KMS-11 (cell line): ENCODE results near the gene METTL4.
A peak's percentile ranks its signal among the peaks of the same experiment; 100 is the strongest.

Experiments
- H2AFZ ChIP-seq: fragments of 200-600 bp; sonication (generic); 2 replicates; pipeline ENCODE4 v1.6.1; 2016; ENCODE audit warnings: antibody characterized with exemption, mixed run types, low read depth
- H3K27ac ChIP-seq: fragments of 200-600 bp; sonication (generic); 2 replicates; pipeline ENCODE4 v1.6.1; 2016; ENCODE audit warnings: mild to moderate bottlenecking, mixed run types
- H3K27me3 ChIP-seq: fragments of 200-600 bp; sonication (generic); 2 replicates; pipeline ENCODE4 v1.6.1; 2017; ENCODE audit warnings: mild to moderate bottlenecking, low read depth, mixed run types, moderate library complexity; ENCODE audit not compliant: insufficient read depth
- H3K36me3 ChIP-seq: fragments of 200-600 bp; sonication (generic); 2 replicates; pipeline ENCODE4 v1.6.1; 2017; ENCODE audit warnings: mild to moderate bottlenecking, mixed run types; ENCODE audit not compliant: insufficient read depth
- H3K4me1 ChIP-seq: fragments of 200-600 bp; sonication (generic); 2 replicates; pipeline ENCODE4 v1.6.1; 2016; ENCODE audit warnings: mild to moderate bottlenecking, low read depth, mixed run types; ENCODE audit not compliant: poor library complexity, severe bottlenecking
- H3K4me2 ChIP-seq: fragments of 200-600 bp; sonication (generic); 2 replicates; pipeline ENCODE4 v1.7.0; 2016; ENCODE audit warnings: mild to moderate bottlenecking, mixed run types
- H3K4me3 ChIP-seq: fragments of 200-600 bp; sonication (generic); IDR thresholded peaks from 2 replicates; pipeline ENCODE4 v1.6.1; 2017; ENCODE audit warnings: low read depth, low read length, mixed read lengths; ENCODE audit not compliant: insufficient read depth
- H3K79me2 ChIP-seq: fragments of 200-600 bp; sonication (generic); 2 replicates; pipeline ENCODE4 v1.6.1; 2016; ENCODE audit warnings: low read depth, mixed run types; ENCODE audit not compliant: insufficient read depth
- H3K9ac ChIP-seq: fragments of 200-600 bp; sonication (generic); 2 replicates; pipeline ENCODE4 v1.6.1; 2016; ENCODE audit warnings: mild to moderate bottlenecking, mixed run types
- H4K20me1 ChIP-seq: fragments of 200-600 bp; sonication (generic); 2 replicates; pipeline ENCODE4 v1.6.1; 2016; ENCODE audit warnings: mild to moderate bottlenecking, mixed run types; ENCODE audit not compliant: insufficient read depth
- TF ChIP-seq, protein P1 (sequence below): fragments of 200-600 bp; sonication (generic); conservative IDR thresholded peaks from 2 replicates; pipeline ENCODE4 v1.6.1; 2017; ENCODE audit warnings: low read depth, mild to moderate bottlenecking, antibody characterized with exemption, low read length, moderate library complexity, mixed read lengths

The METTL4 gene

DNA sequence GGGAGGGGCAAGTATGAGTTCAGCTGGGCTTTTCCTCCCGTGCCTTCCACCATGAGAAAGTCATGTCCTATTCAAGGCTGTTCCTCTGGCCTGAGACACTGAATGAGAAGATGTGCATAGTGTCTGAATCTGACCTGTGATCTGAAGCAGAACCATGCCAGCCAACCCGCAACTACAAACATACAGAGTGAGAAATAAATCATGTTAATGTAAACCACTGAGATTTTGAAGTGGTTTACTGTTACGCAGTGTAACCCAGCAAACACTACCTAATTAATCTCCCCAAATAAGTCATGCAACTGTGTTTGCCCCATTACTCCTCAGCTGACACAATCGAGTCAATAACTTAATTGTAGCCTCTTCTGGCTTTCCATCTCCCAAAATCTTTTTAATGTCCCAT is 49.2 kb downstream of the METTL4 start:
- Histone ChIP-seq H3K27ac (no peak overlapping the region), H3K9ac (no peak overlapping the region), H2AFZ (no peak overlapping the region)

DNA sequence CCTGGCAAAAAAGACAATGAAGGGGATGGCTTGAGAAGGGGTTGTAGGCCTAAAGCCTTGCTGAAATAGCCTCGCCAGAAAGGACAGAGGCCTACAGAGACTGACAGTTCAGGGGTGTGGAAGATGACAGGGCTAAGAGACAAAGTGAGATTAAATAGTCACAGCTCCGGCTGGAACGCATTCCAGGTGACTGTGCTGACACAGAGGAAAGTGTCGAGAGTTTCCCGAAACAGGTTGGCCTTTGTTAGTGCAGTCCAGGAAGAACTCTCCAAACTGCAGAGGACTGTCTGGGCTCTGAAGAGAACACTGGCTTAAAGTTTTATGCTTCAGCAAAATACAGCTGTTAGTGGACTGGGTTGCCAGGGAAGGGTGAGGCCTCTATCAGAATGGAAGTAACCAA is 52.8 kb downstream of the METTL4 start:
- Histone ChIP-seq H3K9ac (no peak overlapping the region), H3K27me3 (no peaks in the 10 kb centered on the region), H3K27ac (no peak overlapping the region), H3K36me3 (no peaks in the 10 kb centered on the region), H3K4me1 (peaks cover 8% of the 10 kb centered on the region), H3K4me3 (no peak overlapping the region), H2AFZ (no peak overlapping the region), H4K20me1 (no peaks in the 10 kb centered on the region), H3K4me2 (no peak overlapping the region), H3K79me2 (no peaks in the 10 kb centered on the region)
- TF ChIP-seq, protein P1, sequence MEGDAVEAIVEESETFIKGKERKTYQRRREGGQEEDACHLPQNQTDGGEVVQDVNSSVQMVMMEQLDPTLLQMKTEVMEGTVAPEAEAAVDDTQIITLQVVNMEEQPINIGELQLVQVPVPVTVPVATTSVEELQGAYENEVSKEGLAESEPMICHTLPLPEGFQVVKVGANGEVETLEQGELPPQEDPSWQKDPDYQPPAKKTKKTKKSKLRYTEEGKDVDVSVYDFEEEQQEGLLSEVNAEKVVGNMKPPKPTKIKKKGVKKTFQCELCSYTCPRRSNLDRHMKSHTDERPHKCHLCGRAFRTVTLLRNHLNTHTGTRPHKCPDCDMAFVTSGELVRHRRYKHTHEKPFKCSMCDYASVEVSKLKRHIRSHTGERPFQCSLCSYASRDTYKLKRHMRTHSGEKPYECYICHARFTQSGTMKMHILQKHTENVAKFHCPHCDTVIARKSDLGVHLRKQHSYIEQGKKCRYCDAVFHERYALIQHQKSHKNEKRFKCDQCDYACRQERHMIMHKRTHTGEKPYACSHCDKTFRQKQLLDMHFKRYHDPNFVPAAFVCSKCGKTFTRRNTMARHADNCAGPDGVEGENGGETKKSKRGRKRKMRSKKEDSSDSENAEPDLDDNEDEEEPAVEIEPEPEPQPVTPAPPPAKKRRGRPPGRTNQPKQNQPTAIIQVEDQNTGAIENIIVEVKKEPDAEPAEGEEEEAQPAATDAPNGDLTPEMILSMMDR: no peak

More for the DNA sequence above, 49.2 kb downstream of the METTL4 start:
- TF ChIP-seq, protein P1: no peak
- H3K79me2 ChIP-seq: no peaks in the 10 kb centered on the region
- H3K4me1 ChIP-seq: no peaks in the 10 kb centered on the region
- H4K20me1 ChIP-seq: no peaks in the 10 kb centered on the region
- H3K36me3 ChIP-seq: no peaks in the 10 kb centered on the region
- H3K4me2 ChIP-seq: no peak overlapping the region
- H3K27me3 ChIP-seq: no peaks in the 10 kb centered on the region
- H3K4me3 ChIP-seq: no peak overlapping the region

DNA sequence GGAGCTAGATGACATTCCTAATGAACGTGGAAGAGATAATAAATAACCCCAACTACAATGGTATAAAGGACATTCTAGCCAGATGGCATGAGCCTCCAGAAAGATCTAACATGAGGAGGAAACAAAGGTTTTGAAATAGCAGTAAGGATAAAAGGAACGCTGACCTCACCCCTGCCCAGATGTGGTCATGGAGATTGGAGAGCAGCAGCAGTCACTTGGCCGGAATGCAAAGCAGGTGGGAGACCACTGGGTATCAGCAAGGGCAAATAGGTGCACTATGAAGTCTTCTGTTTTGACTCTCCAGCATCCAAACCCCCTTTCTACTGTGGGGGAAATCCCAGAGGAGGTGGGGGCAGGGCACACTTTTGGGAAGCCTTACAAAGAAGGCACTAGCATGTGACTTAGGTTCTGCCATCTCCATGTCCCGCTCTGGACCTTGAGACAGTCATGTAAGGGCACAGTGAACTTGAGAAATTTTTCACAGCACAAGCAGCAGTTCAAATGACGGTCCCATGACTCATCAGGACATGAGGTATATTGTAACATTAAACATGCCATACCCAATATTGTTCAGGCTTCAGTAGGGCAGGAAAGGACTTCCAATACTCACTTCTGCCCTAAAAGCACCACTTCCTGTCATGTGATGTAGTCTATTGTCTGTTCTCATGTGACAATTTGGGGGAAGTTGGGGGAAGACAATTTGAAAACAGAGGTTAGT is 55.2 kb downstream of the METTL4 start:
- Histone ChIP-seq H3K36me3 (no peaks in the 10 kb centered on the region), H3K79me2 (no peaks in the 10 kb centered on the region), H2AFZ (0 out of 2 replicates have a peak overlapping the region, but pooled peaks have one; percentile 5), H4K20me1 (no peaks in the 10 kb centered on the region), H3K4me3 (no peak overlapping the region), H3K4me1 (peaks cover 8% of the 10 kb centered on the region), H3K4me2 (no peak overlapping the region), H3K27me3 (no peaks in the 10 kb centered on the region), H3K27ac (no peak overlapping the region), H3K9ac (no peak overlapping the region)
- TF ChIP-seq, protein P1: no peak

DNA sequence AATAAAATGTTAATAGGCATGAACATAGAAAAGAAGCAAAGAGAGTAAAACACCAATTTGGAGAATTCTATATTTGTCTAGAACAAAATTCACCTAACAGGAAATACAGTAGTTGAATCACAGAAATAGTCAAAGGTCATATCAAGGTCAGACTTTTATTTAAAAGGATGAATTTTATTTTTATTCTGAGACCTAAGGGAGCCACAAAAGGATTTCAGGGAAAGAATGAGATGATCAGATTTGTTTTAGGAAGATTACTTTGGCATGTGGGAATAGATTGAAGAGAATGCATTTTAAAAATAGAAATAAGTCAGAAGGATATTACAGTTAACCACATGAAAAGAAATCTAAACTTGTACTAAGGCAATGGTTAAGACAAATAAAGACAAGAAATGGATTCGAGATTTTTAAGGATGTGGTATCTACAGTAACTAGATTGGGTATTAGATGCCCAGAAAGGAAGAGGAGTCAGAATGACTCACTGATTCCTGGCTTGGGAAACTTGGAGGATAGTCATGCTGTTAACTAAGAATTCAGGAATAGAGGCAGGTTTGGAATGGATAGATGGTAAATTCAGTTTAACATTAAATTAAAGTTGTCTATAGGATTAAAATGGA is 56.0 kb downstream of the METTL4 start:
- no peak overlapping the region for H3K27ac ChIP-seq
- no peak overlapping the region for H2AFZ ChIP-seq
- no peaks in the 10 kb centered on the region for H3K79me2 ChIP-seq
- H4K20me1 ChIP-seq: no peaks in the 10 kb centered on the region
- H3K9ac ChIP-seq: no peak overlapping the region
- no peaks in the 10 kb centered on the region for H3K27me3 ChIP-seq
- no peaks in the 10 kb centered on the region for H3K36me3 ChIP-seq
- H3K4me3 ChIP-seq: no peak overlapping the region
- no peak overlapping the region for H3K4me2 ChIP-seq
- TF ChIP-seq, protein P1: no peak
- peaks cover 8% of the 10 kb centered on the region for H3K4me1 ChIP-seq
